Amniotic stem cell (primary cell): Measurements from ENCODE around the gene MEP1A.

Experiments used
- DNase-seq: peaks from one replicate; lab custom pipeline; 2025; lab: John Stamatoyannopoulos, UW

Gene MEP1A

GRCh38 chr6:46776070-46776712 lies 17.0 kb upstream of the MEP1A start:
- DNase-seq = no peak

DNA sequence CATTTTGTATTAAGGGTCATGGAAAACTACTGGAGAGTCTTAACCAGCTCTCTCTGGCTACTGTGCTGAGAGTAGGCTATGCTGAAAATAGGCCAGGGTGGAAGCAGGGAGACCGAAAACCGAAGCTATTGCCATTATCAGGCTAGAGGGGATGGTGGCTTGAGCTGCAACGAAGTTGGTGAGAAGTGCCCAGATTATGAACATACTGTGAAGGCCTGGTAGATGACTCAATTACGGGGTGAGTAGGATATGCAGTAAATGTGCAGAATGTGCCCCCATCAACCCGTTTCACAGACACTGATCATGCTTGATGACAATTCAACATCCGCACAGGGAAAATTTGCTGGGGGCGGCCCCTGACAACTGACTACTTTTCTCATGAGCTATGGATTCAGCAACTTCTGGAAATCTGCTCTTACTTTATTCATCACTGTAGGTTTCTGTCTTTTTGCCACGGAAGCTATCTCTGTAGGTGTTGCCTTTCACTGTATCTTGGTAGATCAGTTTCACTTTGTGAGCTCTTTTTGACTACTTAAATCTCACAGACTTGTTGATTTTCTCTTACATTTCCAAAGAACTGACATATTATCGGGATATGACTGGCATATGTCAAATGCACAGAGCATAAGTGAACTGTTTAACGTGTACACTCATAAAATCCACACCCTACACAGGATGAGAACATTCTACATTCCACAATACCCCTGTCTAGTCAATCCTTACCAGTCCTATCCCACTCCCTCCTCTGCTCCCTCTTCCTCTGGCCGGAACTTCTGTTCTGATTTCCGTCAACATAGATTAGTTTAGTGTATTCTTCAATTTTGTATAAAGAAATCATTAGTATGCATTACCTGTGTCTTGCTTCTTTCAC lies 15.5 kb upstream of the MEP1A start:
- no peak for DNase-seq

DNA sequence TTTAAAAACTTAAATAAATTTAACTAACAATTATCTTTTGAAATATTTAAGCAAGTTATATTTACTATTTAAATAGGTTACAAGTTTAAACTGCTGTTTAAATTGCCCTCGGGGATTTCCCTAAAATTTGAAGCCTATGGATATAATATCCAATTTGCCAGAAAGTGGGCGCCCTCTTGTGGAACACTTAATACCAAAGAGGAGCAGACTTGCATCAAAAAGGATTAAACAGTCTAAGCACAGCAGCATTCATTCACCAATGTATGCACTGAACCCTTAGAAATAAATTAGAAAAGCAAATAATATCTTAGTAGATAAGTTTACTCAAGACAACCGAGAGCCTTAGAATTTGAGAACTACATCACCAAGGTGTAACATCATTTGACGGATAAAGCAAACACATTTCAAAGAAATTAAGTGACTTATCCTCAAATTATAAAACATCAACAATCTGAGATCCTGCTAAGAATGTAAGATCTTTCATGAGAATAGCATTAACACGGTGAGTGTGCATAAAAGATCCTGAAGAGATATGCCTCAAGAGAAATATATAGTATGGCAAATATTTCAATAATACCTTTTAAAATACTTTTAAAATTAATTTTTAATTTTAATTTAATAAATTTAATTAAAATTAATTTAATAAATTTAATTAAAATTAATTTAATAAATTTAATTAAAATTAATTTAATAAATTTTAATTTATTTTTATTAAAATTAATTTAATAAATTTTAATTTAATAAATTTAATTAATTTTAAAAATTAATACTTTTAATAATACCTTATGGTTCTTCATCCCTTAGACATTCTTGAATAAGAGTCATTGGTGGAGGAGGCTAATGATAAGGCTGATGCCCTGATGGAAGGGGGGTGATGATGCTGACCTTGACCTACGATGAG lies 11.5 kb upstream of the MEP1A start:
- peak; percentile 55 for DNase-seq

- no peak for DNase-seq
Measured at GRCh38 chr6:46784535-46784934, 8.7 kb upstream of the MEP1A start.

DNA sequence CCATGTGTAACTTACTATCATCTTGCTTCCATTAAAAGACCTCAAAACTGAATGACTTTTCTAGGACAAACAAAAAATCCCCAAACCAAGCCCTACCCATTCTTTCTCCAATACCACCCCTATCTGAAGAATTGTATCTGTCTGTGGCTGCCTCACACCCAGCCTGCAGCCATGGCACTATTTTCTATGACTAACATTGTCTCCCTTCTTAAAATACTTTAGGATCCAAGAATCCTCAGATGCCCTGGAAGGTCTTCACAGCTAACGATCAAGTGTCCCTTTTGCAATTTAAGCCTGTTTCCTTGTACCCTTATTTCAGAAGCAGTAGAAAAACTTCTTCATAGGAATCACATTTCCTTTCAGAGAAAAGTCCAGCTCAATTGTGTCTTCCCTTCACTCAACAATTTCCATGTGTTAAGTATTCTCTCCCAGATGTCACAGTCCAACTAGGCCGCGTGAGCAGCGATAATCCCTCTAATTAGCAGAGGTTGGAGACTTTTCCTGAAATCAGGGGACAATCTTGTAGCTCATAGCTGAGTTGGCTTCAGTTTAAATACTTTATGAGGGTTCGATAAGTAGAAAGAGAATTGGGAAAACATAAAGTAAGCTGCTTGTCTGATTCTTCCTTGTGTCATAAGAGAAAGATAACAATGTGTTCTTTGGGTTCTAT lies 5.2 kb upstream of the MEP1A start:
- no peak for DNase-seq

DNA sequence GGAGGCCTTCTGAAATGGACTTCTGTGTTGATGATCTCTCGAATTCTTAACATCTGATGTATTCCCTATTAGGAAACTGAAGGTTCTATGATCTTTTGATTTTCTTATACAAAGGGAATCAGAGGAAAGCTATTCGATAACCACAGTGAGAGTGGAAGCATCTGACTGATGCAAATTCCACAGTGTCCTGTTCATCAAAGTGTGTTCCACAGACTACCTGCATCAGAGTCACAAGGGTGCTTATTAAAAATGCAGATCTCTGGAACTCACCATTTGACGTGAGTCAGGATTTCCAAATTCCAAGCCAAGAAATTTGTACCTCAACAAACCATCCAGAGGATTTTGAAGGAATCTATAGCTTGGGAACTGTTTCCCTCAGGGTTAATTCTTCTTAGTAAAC lies 4.4 kb upstream of the MEP1A start:
- no peak for DNase-seq

GRCh38 chr6:46789434-46790354 lies 3.5 kb upstream of the MEP1A start:
- no peak for DNase-seq

- DNase-seq = no peak
Measured at GRCh38 chr6:46790355-46790874, 2.8 kb upstream of the MEP1A start.

- no peak for DNase-seq
Measured at GRCh38 chr6:46792635-46793034, 554 bp upstream of the MEP1A start.

DNA sequence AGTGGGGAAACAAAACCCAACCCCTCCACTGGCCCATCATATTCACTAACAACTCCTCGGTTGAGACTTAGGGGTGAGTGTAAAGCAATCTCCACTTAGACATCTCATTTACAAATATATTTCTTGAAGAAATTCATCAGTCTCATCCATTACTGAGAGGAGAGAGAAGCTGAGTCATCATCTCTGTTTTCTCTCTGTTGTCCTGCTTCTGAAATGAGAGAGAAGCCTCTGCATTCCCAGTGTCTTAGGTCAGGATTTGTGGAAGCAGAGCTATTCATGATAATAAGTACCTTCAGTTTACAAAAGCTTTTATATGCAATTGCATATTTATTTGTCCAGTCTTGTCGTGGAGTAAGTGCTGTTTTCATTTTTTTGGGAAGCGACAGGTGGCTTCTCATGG lies 879 bp downstream of the MEP1A start:
- DNase-seq = no peak

DNA sequence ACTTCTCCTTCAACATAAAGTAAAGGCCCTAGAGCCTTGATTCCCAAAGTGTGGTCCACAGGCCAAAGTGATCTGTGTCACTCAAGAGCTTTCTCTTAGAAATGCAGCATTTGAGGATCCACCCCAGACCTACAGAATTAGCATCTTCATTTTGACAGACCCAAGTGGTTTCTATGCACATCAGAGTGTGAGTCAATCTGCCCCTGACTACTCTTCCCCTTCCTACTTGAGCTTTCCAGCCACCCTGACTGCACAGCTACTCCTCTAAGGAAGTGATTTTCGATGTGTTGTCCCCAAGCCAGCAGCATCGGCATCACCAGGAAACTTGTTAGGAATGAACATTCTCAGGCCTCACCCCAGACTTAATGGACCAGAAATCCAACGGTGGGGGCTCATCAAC lies 2.6 kb downstream of the MEP1A start:
- DNase-seq = no peak

DNA sequence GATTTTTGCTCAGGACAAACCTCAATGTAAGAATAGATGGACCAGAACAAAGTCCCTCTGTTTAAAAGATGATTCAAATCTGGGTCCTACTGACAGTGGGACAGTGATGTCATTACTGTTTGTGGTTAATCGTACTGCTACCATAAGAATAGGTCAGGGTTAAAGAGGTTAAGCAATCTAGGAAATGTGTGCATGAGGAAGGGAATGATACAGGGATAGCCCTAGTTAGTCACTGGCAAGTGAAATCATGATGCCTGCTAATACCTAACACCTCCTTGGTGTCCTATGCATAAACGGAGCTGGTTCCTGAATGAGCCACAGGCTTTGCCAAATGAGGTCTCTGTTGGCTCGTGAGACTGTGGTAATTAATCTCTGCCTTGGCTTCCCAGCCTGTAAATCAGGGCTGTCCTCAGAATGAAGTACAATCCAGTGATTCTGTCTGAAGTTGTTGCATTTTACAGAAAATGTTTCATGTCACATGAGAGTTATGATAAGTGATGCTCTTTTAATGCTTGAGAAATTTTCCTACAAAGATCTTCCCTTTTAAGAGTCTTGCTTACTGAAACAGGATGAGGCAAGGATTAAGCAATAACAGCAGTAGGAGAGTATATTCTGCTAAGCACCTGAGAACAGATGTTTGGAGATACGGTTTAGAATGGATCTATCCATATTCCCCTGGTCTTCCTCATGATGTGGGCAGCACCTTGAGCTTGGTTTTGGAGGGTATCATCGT lies 3.8 kb downstream of the MEP1A start:
- no peak for DNase-seq

DNA sequence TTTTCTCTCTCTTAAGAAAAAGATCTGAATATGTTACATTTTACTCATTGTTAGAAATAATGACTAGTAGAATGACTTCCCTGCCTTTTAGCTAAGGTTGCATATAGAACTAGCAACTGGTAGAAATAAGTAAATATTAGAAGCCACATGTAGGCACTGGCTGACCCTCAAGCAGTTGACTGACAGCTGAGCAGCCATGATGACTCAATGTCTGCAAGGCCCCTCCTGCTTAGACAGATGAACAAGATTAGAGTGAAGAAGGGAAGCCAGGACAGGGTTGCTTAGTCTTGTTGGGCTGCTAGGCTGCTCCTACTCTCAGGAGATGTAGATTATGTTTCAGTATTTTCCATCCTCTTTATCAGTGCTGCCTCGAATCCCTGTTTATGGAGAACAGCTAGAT lies 6.5 kb downstream of the MEP1A start:
- DNase-seq = no peak

DNA sequence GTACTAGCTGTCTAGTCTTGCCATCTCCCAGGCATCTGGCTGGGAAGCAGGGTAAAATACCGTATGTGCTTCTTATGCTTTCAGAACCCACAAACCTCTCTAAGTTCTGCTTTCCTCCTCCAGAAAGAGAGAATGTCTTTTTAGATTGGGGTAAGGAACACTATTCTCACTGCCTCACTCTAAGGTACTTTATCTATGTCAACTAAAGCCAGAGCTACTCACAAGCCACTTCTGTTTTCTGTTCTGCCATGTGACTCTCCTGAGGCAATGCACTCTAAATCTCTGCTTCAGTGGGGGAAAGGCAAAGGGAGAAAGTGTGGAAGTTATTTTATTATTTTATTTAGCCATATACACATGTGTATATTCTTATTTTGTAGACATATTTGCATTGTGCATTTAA lies 15.6 kb downstream of the MEP1A start:
- DNase-seq = no peak

GRCh38 chr6:46815130-46815529 lies 21.9 kb downstream of the MEP1A start:
- DNase-seq = no peak

DNA sequence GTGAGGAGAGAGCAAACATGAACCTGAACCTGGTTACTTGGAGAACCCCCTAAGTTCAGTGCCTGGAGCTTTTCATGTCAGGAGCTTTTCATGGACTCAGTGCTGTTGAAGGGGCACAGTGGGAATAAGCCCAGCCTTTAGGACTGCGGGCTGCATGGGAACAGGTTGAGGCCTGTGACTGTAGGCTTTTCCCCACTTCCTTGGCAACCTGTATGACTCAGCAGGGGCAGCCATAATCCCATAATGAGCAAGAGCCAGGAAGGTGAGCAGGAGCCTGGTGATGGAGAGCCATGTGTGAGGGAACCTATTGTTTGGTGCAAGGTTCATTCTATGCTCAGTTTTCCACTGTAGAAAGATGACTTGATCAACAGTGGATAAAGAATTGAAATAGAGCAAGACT lies 23.4 kb downstream of the MEP1A start:
- DNase-seq = no peak

DNA sequence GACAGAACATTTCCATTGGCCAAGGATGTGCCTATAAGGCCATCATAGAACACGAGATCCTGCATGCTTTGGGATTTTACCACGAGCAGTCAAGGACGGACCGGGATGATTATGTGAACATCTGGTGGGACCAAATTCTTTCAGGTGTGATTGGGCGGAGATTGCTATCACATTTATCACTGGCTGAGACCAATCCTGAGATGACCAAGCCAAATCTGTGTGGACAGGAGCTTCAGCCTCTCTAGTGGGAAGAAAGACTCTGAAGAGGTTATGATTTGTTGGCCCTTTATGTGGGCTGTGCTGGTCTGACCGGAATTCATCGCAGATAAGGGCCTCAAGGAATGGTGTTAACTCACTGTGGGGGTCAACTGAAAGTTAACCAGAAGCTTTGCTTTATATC lies 26.4 kb downstream of the MEP1A start:
- no peak for DNase-seq

- DNase-seq = no peak
Measured at GRCh38 chr6:46821458-46821881, 28.3 kb downstream of the MEP1A start.

DNA sequence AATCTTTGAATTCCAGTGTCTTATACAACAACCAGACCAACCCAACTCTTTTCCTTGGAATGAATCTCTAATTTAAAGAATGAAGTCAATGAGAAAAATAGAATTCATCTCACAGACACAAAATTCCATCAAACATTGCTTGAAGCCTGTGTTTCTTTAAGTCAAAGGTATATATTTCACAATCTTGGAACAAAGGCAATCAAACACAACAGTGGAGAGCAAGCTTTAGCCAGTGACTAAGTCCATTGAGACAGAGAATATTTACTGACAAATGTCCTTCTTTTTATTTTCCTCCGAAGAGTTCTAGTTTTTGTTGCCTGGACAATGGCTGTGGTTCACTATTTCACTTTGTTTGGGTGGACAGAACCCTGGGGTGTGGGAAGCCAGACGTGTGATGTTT lies 35.8 kb downstream of the MEP1A start:
- DNase-seq = no peak

DNA sequence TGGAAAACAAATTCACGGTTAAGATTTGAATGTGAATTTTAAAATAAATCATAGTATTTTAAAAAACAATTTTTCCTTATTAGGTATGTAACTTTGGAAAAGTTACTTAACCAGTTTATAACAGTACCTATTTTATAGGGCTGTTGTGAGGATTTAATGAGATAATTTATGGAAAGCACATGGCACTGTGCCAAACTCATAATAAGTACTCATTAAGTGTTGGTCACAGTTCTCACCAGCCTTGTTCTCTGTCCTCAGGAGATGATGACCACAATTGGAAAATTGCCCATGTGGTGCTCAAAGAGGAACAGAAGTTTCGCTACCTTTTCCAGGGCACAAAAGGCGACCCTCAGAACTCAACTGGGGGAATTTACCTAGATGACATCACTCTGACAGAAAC lies 39.6 kb downstream of the MEP1A start:
- DNase-seq = no peak
